ENCODE measurements around the gene MDM1. TPM values are rescaled to one million over a fixed set of nuclear protein-coding genes. Genes with fewer than 3 reads are reported as not detected.

The MDM1 gene
- total RNA-seq, 1 experiment from 2014 or later: 10.6 TPM

- TF ChIP-seq CTCF (conservative IDR thresholded peaks at IDR 0.05): no peak
- Mint-ChIP-seq H3K36me3 (ENCODE audit: insufficient read depth in 1 of 3, low read depth in 3 of 3) (no peaks in the 10 kb centered on the region), H3K4me1 (peaks cover 14 to 25% of the 10 kb centered on the region in 2 experiments), H3K27me3 (ENCODE audit: low read depth) (peaks cover 42% of the 10 kb centered on the region), H3K4me3 (no peak overlapping the region), H3K9me3 (no peaks in the 10 kb centered on the region), H3K27ac (no peak overlapping the region)
- Histone ChIP-seq H3T11ph (ENCODE audit: low read length) (no peak overlapping the region), H3K4me2 (ENCODE audit: insufficient read depth, insufficient read length, low read length) (no peak overlapping the region), H3K9me3 (ENCODE audit: control insufficient read depth, low read depth, low read length) (no peaks in the 10 kb centered on the region), H3K9ac (ENCODE audit: extremely low read depth, insufficient read length, low read length) (no peak overlapping the region), H3K23me2 (ENCODE audit: insufficient read length, low read depth, low read length, poor library complexity, severe bottlenecking) (peaks cover 3% of the 10 kb centered on the region), H3K4ac (ENCODE audit: low read depth, low read length) (no peak overlapping the region), H3K79me1 (ENCODE audit: insufficient read depth, low read depth, low read length, poor library complexity, severe bottlenecking) (no peaks in the 10 kb centered on the region), H3K27me3 (ENCODE audit: insufficient read depth, low read length) (no peaks in the 10 kb centered on the region), H4K91ac (ENCODE audit: insufficient read length, low read depth, low read length) (no peak overlapping the region), H3K56ac (ENCODE audit: insufficient read length, low read depth, low read length) (no peak overlapping the region), H3K14ac (ENCODE audit: insufficient read depth, low read length) (no peak overlapping the region), H3K27ac (ENCODE audit: insufficient read length, low read depth, low read length) (no peak overlapping the region), H2AK5ac (ENCODE audit: insufficient read length, low read length) (no peak overlapping the region), H2BK5ac (ENCODE audit: insufficient read length, low read length) (no peak overlapping the region), H2AFZ (ENCODE audit: low read length) (no peak overlapping the region), H2BK20ac (ENCODE audit: low read depth, low read length, poor library complexity, severe bottlenecking) (no peak overlapping the region), H2BK15ac (ENCODE audit: low read depth, low read length) (no peak overlapping the region), H4K8ac (replicated peaks; ENCODE audit: insufficient read length, low read depth, low read length) (no peak overlapping the region), H4K5ac (ENCODE audit: insufficient read length, low read depth, low read length) (no peak overlapping the region), H2BK120ac (ENCODE audit: low read depth, low read length, poor library complexity, severe bottlenecking) (no peak overlapping the region), H4K20me1 (ENCODE audit: control insufficient read depth, insufficient read depth, insufficient read length) (no peaks in the 10 kb centered on the region), H2BK12ac (ENCODE audit: insufficient read length, low read depth, low read length) (no peak overlapping the region), H3K79me2 (ENCODE audit: insufficient read depth, low read length) (no peaks in the 10 kb centered on the region; the same call in 1 of the 2 replicates), H3K4me1 (ENCODE audit: insufficient read depth, low read length) (no peaks in the 10 kb centered on the region), H3K23ac (ENCODE audit: insufficient read length, low read depth, low read length) (no peak overlapping the region), H3K18ac (ENCODE audit: insufficient read length, low read depth, low read length) (no peak overlapping the region)
- no peak for DNase-seq
- no CpG with 5 or more reads among the region's 1 CpG for WGBS (ENCODE audit: extremely low coverage, insufficient read length, low lambda C conversion rate)
These were observed 24.8 kb upstream of the MDM1 start for GRCh38 chr12:68356986-68357385.

Data from H9 (cell line).